Left lung (tissue), 10 donors: ENCODE data around the gene CEACAM19. TPM values are rescaled to one million over a fixed set of nuclear protein-coding genes. Genes with fewer than 3 reads are reported as not detected.

Source experiments
- ATAC-seq: fragments of 200-7000 bp; cut with Tn5 transposase; one replicate; pipeline ENCODE4 v1.9.1; 2020; ENCODE audit warnings: moderate library complexity
- DNase-seq, 4 donors: peaks; one replicate each; pipeline ENCODE4 v3.0.0-alpha.2; 2013 to 2020
- H3K27ac ChIP-seq, 2 donors: fragments of 200-600 bp; sonication (generic) in 1 of 2; one replicate each; pipeline versions ENCODE4 v1.5.0 to v1.8.0; 2020 to 2021
- H3K27me3 ChIP-seq, 2 donors: fragments of 200-600 bp; sonication (generic) in 1 of 2; one replicate each; pipeline versions ENCODE4 v1.5.0 to v1.8.0; 2020 to 2021
- H3K36me3 ChIP-seq, 2 donors: fragments of 200-600 bp; sonication (generic) in 1 of 2; one replicate each; pipeline versions ENCODE4 v1.5.0 to v1.8.0; 2020 to 2021
- H3K4me1 ChIP-seq, 2 donors: fragments of 200-600 bp; one replicate each; pipeline ENCODE4 v1.8.0; 2021
- H3K4me3 ChIP-seq, 2 donors: fragments of 200-600 bp; sonication (generic) in 1 of 2; one replicate each; pipeline versions ENCODE4 v1.5.0 to v1.8.0; 2020 to 2021; ENCODE audit warnings: mild to moderate bottlenecking in 1 of 2
- H3K9me3 ChIP-seq, 2 donors: fragments of 200-600 bp; sonication (generic) in 1 of 2; one replicate each; pipeline versions ENCODE4 v1.5.0 to v1.8.0; 2020 to 2021
- CTCF ChIP-seq, 2 donors: fragments of 200-600 bp; sonication (generic) in 1 of 2; IDR thresholded peaks; one replicate each; pipeline versions ENCODE4 v1.5.0 to v1.8.0; 2021; ENCODE audit warnings: antibody characterized with exemption in 2 of 2
- intact Hi-C, 2 donors: fragments of 100-400 bp; cut with DNase I; formaldehyde crosslinking; loops; one replicate each; pipeline versions ENCODE4 v1.11.2 to v1.14.2; 2022
- polyA plus RNA-seq, 6 donors: library from polyadenylated mRNA; unstranded; fragments of 120-200 nt; gene quantifications; one replicate each; pipeline ENCODE4 v1.2.1, GENCODE V29; 2013; ENCODE audit not compliant: insufficient read length in 6 of 6
- total RNA-seq, 2 donors: library from RNA; stranded (reverse); fragmentation: NEBNext Ultra II Directional; extraction: Animal tissue kit (Norgen Biotek cat#: 25700); gene quantifications; one replicate each; pipeline ENCODE4 v1.2.1, GENCODE V29; 2021
- donor health status: DM: no; HTN: yes; CAD: no.
- donor health status: DM: no; HTN: no; CAD: no.

The CEACAM19 gene
- total and polyA plus RNA-seq, 8 donors = 4.1 to 21.9 (median 14.6) TPM

- intact Hi-C loops = no loop called here
- H3K27me3 ChIP-seq = no peaks in the 10 kb centered on the region
- H3K9me3 ChIP-seq = no peaks in the 10 kb centered on the region
- DNase-seq (peak in 1 of 4 donors; percentile 62), ATAC-seq (peak; percentile 87)
- TF ChIP-seq CTCF (IDR thresholded peaks at IDR 0.05) = no peak
- H3K4me1 ChIP-seq = peaks cover 0 to 9% of the 10 kb centered on the region in 2 donors
- no peak overlapping the region for H3K4me3 ChIP-seq
- peaks cover 0 to 90% of the 10 kb centered on the region in 2 donors for H3K36me3 ChIP-seq
- H3K27ac ChIP-seq = peak overlapping the region in 1 of 2 donors; percentile 23
These were observed 11.2 kb upstream of the CEACAM19 start for GRCh38 chr19:44660081-44660480.

- H3K27me3 ChIP-seq = no peaks in the 10 kb centered on the region
- no peak for ATAC-seq
- no peak overlapping the region for H3K4me3 ChIP-seq
- intact Hi-C loops = no loop called here
- H3K27ac ChIP-seq = no peak overlapping the region
- no peak for TF ChIP-seq CTCF (IDR thresholded peaks at IDR 0.05)
- no peak for DNase-seq
- peaks cover 0 to 79% of the 10 kb centered on the region in 2 donors for H3K36me3 ChIP-seq
- H3K4me1 ChIP-seq = peaks cover 0 to 9% of the 10 kb centered on the region in 2 donors
- no peaks in the 10 kb centered on the region for H3K9me3 ChIP-seq
These were observed 10.1 kb upstream of the CEACAM19 start for GRCh38 chr19:44661205-44661604.

- Histone ChIP-seq H3K36me3 (peaks cover 0 to 72% of the 10 kb centered on the region in 2 donors), H3K27me3 (no peaks in the 10 kb centered on the region)
These were observed 9.4 kb upstream of the CEACAM19 start for GRCh38 chr19:44661904-44662303.

GRCh38 chr19:44662691-44663385, 8.4 kb upstream of the CEACAM19 start:
- intact Hi-C loops = no loop called here
- no peak overlapping the region for H3K4me3 ChIP-seq
- TF ChIP-seq CTCF (IDR thresholded peaks at IDR 0.05) = no peak
- DNase-seq (no peak), ATAC-seq (no peak)
- no peaks in the 10 kb centered on the region for H3K4me1 ChIP-seq
- H3K27ac ChIP-seq = no peak overlapping the region
- no peaks in the 10 kb centered on the region for H3K27me3 ChIP-seq
- peaks cover 0 to 64% of the 10 kb centered on the region in 2 donors for H3K36me3 ChIP-seq
- no peaks in the 10 kb centered on the region for H3K9me3 ChIP-seq

More at GRCh38 chr19:44661904-44662303, 9.4 kb upstream of the CEACAM19 start:
- H3K9me3 ChIP-seq = no peaks in the 10 kb centered on the region
- TF ChIP-seq CTCF (IDR thresholded peaks at IDR 0.05) = no peak
- DNase-seq = no peak
- no peak overlapping the region for H3K4me3 ChIP-seq
- intact Hi-C loops = no loop called here
- no peak for ATAC-seq
- H3K4me1 ChIP-seq = peaks cover 0 to 6% of the 10 kb centered on the region in 2 donors
- H3K27ac ChIP-seq = no peak overlapping the region

- Histone ChIP-seq H3K4me1 (no peaks in the 10 kb centered on the region), H3K36me3 (peaks cover 0 to 53% of the 10 kb centered on the region in 2 donors), H3K4me3 (no peak overlapping the region), H3K27ac (no peak overlapping the region), H3K9me3 (no peaks in the 10 kb centered on the region), H3K27me3 (no peaks in the 10 kb centered on the region)
- intact Hi-C loops = no loop called here
- DNase-seq (no peak), ATAC-seq (no peak)
- no peak for TF ChIP-seq CTCF (IDR thresholded peaks at IDR 0.05)
These were observed 7.3 kb upstream of the CEACAM19 start for GRCh38 chr19:44663996-44664395.
